Limb (tissue), 2 donors: ENCODE measurements around the gene RBFOX1.
"Not testable (repeated sequence)": the region's sequence is repeated elsewhere in the genome, so short reads cannot be mapped to it uniquely, and the experiment has no call there.

Experiments
- DNase-seq, 2 donors: peaks; one replicate each; pipeline ENCODE4 v3.0.0-alpha.2; 2016; ENCODE audit errors: extremely low spot score in 2 of 2

The RBFOX1 gene

GRCh38 chr16:7458144-7458543 is 125.5 kb downstream of the RBFOX1 start:
- no peak for DNase-seq

GRCh38 chr16:7470344-7470743 is 137.7 kb downstream of the RBFOX1 start:
- no peak for DNase-seq

GRCh38 chr16:7471268-7471667 is 138.6 kb downstream of the RBFOX1 start:
- no peak for DNase-seq

DNA sequence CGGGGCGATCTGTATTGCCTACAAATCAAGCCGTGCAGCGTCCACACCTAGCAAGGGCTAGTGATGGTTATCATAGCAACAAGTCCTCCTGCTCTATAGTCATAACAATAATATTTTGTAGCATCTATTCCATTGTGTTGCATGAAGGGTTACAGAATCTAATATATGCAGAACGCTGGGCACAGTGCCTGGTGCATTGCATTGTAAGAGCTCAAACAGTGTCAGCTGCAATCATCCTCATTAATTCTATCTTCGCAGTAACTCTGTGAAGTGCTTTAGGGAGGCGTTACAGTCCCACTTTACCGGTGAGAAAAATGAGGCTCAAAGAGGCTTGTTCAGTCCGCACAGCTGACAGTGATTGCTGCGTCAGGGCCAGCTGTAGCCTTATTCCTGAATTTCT is 149.4 kb downstream of the RBFOX1 start:
- no peak for DNase-seq

- no peak for DNase-seq
Measured at GRCh38 chr16:7482596-7483290, 150.1 kb downstream of the RBFOX1 start.

DNA sequence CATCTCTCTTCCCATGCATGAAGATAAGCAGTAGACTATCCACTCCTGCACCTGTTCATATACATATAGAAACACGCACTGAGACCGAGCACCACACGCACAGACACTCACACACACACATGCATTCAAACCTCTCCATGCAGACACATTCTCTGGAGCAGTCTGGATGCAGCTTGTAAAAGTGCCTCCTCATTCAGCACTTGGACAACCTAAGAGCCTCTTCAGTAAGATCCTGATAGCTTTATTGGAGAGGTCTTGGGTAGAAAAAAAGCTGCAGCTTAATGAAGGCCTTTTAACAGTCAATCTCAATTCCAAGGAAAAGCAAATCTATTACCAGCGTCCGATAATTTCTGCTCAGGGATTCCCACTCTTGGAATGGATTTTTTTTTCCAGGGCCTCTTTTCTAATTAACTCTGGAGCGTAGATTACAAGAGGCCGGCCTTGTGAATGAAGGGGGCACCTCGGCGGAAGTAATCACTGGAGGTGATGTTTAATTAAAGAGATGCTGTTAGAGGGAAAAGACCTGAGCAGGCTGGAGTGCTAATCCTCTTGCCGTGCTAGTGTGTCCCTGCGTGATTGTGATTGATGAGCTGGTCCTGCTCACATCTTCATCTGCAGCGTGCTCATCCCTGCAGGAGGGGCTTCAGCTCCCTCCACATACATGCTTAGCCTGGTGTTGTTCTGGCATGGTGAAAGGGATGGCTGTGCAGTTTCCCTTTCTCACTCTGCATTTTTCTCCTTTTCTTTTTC is 155.1 kb downstream of the RBFOX1 start:
- DNase-seq = no peak

DNA sequence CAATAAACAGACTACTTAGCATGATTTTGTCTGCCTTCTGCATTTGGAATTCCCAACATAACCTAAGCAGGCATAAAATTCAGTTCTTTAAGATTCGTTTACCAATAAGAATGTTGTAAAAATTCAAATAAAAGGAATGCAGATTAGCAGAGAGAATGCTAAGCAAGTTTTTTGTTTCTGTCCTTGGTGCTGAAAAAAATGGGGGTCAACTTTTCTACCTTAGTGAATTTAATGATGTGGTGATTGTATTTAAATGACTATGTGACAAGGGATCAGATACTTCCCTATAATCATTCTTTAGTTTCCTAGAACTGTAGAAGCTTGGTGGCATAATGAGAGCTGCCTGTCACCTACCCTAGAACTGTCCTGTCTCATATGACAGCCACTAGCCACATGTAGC is 159.5 kb downstream of the RBFOX1 start:
- DNase-seq = no peak

DNA sequence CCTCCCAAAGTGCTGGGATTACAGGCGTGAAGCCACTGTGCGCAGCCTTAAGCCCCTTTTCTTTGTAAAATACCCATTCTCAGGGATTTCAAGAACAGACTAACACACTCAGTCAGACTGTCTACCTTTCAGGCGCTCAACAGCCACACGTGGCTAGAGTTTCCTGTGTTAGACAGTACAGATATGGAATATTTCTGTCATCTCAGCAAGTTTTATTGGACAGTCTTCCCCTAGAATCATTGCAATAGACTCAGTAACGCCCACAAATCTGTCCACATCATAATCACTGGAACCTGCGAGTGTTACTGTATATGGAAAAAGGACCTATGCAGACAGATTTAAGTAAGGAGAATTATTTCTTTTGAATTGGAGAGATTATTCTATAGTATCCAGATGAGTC is 160.5 kb downstream of the RBFOX1 start:
- no peak for DNase-seq

DNA sequence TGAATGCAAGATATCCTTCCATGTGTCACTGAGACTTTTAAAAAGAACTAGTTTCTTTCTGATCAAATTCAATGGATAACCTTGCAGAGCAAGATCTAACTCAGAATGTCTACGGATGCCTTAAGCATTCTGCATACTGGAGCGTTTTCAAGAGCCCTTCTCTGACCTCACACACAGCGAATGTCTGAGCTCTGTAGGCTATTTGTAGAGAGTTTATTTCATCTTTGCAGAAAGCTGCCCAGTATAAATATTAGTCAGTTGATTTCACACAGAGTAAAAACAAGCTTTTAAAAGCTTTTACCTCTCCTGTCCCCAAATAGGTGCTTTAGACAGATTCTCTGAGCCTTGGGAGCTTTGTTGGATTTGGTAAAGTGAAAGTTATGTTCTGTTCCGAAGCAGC is 165.0 kb downstream of the RBFOX1 start:
- no peak for DNase-seq

DNA sequence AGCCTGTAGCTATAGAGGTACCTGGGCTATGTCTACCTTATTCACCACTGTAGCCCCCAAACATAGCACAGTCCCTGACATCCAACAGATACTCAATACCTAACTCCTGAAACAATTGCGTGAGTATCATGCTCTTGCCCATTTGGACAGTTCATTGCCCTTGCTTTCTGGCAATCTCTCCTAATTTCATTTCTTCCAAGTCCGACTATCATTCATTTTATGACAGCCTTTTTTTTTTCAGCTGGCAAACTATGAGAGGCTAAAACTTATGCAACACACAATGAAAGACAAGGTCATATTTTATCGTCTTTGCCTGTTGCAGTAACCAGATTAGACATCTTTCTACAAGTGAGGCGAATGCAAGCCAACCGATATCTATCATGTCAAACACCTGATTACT is 169.2 kb downstream of the RBFOX1 start:
- no peak for DNase-seq

GRCh38 chr16:7502591-7503157 is 170.0 kb downstream of the RBFOX1 start:
- not testable (repeated sequence) for DNase-seq

GRCh38 chr16:7503666-7504065 is 171.0 kb downstream of the RBFOX1 start:
- no peak for DNase-seq

GRCh38 chr16:7504844-7505243 is 172.2 kb downstream of the RBFOX1 start:
- no peak for DNase-seq

DNA sequence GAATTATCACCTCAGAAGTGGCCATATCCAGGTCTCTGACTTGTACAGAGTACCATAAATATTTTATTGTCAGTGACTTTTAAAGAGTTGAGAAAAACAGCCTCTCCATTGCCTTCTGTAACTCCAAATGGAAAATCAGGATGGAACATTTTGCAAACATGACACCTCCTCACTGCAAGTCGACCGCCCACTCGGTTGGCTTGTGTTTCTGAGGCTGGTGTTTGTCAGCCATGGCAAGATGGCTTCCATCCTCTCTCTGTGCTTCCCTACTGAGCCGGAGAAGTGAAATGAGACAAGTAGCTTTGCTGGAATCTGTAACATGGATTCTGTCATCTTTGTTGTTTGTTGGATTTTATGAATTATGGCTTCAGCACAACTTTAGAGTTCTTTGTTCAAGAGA is 172.8 kb downstream of the RBFOX1 start:
- no peak for DNase-seq

GRCh38 chr16:7506363-7506762 is 173.7 kb downstream of the RBFOX1 start:
- no peak for DNase-seq

- no peak for DNase-seq
Measured at GRCh38 chr16:7508656-7509055, 176.0 kb downstream of the RBFOX1 start.

- DNase-seq = peak; percentile 29 to 47
Measured at GRCh38 chr16:7509963-7510601, 177.4 kb downstream of the RBFOX1 start.

DNA sequence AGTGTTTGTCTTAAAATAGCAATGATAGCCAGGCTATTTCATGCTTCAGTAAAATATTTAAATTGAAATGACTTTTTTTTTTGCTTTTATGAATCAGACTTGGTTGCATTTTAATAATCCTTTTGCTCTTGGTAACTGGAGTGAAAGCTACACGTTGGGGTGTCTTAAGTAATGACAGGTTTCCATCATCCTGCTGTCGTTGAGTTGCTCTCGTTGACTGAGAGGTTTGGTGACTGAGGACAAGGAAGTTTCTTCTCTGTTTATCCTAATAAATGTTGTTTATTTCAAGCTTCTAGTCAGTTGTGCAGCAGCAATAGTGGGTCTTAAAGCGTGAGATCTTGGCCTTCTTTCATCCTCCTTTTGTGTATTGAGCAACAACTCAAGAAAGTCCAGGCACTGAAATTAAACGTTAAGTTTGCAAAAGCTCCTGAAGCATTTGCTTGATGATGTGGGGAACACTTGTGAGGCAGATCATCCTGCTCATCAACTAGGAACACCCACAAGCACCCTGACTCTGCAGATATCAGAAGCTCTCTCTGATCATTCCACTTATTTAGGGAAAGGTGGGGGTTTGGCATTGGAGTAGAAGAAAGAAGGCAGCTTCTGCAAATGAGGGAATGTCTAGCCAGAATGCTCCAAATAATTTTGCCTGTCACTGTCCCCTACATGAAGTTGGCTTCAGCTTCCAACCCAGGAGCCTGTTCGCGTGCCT is 179.1 kb downstream of the RBFOX1 start:
- no peak for DNase-seq

DNA sequence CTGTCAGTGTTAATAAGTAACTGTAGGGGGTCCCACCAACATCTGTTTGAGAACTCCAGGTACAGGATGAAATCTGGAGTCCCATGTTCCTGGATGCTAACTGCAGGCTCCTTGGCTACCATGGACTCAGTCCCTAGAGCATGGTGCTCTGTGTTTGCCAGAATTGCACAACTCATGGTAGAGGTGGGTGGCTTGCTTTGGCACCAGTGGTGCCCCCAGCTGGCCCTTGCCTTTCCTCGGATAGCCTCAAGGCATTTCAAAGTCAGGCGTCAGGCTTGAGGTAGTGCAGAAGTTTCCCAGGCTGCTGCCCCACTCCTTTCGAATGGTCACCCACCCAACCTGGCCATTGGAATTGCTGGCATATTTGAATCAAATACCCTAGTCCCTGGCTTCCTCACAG is 179.9 kb downstream of the RBFOX1 start:
- DNase-seq = no peak

DNA sequence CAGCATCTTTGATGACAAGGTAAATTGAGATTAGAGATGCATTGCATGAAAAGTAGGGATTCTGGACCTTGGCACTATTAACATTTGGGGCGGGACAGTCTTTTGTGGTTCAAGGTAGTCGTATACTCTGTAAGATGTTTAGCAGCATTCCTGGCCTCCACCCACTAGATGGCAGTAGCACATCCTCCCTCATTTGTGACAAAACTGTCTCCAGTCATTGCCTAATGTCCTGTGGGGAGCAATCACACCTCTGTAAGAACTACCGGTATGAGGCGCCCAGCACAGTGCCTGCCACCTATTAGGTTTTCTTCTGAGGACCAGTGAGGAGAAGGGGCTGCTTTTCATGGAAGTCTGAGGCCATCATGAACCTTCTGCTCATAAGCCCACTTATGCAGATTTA is 180.8 kb downstream of the RBFOX1 start:
- no peak for DNase-seq

DNA sequence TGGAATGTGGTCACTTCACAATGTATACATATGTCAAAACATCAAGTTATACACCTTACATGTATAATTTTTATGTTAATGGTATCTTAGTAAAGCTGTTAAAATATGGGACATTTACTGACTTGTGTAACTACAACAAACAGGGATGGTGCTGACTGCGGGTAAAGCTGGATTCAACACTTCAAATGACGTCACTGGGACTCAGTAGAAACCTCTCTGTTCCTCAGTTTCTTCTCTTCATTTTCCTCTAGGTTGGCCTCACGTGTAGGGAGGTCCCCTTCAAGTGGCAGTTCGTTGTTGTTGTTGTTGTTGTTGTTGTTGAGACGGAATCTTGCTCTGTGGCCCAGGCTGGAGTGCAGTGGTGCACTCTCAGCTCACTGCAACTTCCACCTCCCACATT is 182.9 kb downstream of the RBFOX1 start:
- DNase-seq = no peak

DNA sequence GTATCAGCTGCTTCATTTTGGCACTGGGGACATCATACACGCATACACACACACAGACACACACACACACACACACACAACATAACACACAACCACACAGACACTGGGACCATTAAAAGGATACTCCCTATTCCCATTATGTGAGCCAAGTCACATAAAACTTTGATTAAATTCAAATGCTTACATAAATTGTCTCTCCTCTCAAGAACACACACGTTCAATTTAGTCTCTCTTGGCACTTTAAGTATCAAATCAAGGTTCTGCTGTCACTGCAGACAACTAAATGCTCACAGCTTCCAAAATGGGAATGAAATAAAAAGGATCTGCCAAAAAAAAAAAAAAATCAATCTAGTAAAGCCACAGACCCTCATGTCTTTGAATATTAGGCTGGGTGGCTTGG is 184.9 kb downstream of the RBFOX1 start:
- DNase-seq = no peak
